Hepatocyte (in vitro differentiated cells): ENCODE results near the gene KCNMA1. TPM values are rescaled to one million over a fixed set of nuclear protein-coding genes. Genes with fewer than 3 reads are reported as not detected.

ENCODE experiments used
- DNase-seq: peaks from one replicate; pipeline ENCODE4 v3.0.0-alpha.2; 2016; ENCODE audit warnings: low spot score
- H2AFZ ChIP-seq: fragments of 200-600 bp; sonication (generic); 2 replicates; pipeline ENCODE4 v1.6.0; 2016; ENCODE audit warnings: antibody characterized with exemption, mild to moderate bottlenecking
- H3K27ac ChIP-seq: fragments of 200-600 bp; sonication (generic); 2 replicates; pipeline ENCODE4 v1.5.1; 2016; ENCODE audit warnings: mild to moderate bottlenecking
- H3K27me3 ChIP-seq: fragments of 200-600 bp; sonication (generic); 2 replicates; pipeline ENCODE4 v1.6.1; 2016
- H3K36me3 ChIP-seq: fragments of 200-600 bp; sonication (generic); replicated peaks from 2 replicates; pipeline ENCODE4 v1.5.1; 2016; ENCODE audit warnings: low read depth; ENCODE audit not compliant: insufficient read depth
- H3K4me1 ChIP-seq: fragments of 200-600 bp; sonication (generic); 2 replicates; pipeline ENCODE4 v1.5.1; 2016; ENCODE audit warnings: mild to moderate bottlenecking, moderate library complexity; ENCODE audit not compliant: insufficient read depth
- H3K4me2 ChIP-seq: fragments of 200-600 bp; sonication (generic); 2 replicates; pipeline ENCODE4 v1.6.0; 2016
- H3K4me3 ChIP-seq: fragments of 200-600 bp; sonication (generic); 2 replicates; pipeline ENCODE4 v1.5.1; 2016; ENCODE audit warnings: mild to moderate bottlenecking
- H3K79me2 ChIP-seq: fragments of 200-600 bp; sonication (generic); 2 replicates; pipeline ENCODE4 v1.6.0; 2017; ENCODE audit warnings: mild to moderate bottlenecking
- H3K9me2 ChIP-seq: fragments of 200-600 bp; sonication (generic); replicated peaks from 2 replicates; pipeline ENCODE4 v1.6.0; 2017; ENCODE audit warnings: mild to moderate bottlenecking; ENCODE audit not compliant: insufficient read depth
- H3K9me3 ChIP-seq: fragments of 200-600 bp; sonication (generic); 2 replicates; pipeline ENCODE4 v1.5.1; 2016; ENCODE audit warnings: low read depth, mild to moderate bottlenecking
- H4K20me1 ChIP-seq: fragments of 200-600 bp; sonication (generic); 2 replicates; pipeline ENCODE4 v1.6.0; 2016; ENCODE audit warnings: mild to moderate bottlenecking; ENCODE audit not compliant: insufficient read depth, poor library complexity, severe bottlenecking
- CTCF ChIP-seq: fragments of 200-600 bp; sonication (generic); IDR thresholded peaks from 2 replicates; pipeline ENCODE4 v1.5.1; 2016; ENCODE audit warnings: antibody characterized with exemption, mild to moderate bottlenecking; ENCODE audit not compliant: poor library complexity
- EZH2 ChIP-seq: fragments of 200-600 bp; sonication (generic); IDR thresholded peaks from 2 replicates; pipeline ENCODE4 v1.6.1; 2016; ENCODE audit warnings: antibody characterized with exemption, mild to moderate bottlenecking, borderline replicate concordance
- EZH2phosphoT487 ChIP-seq: fragments of 200-600 bp; sonication (generic); IDR thresholded peaks from one replicate; pipeline ENCODE4 v1.6.1; 2018; ENCODE audit warnings: antibody characterized with exemption, mild to moderate bottlenecking, low read depth, moderate library complexity; ENCODE audit not compliant: unreplicated experiment, severe bottlenecking
- WGBS: methylation state at CpG from one replicate; pipeline ENCODE4 v1.1.6; 2016; ENCODE audit warnings: low lambda C conversion rate; ENCODE audit errors: missing lambda C conversion rate; 5-methylcytosine and 5-hydroxymethylcytosine counted together
- polyA plus RNA-seq: library from polyadenylated mRNA; unstranded; fragments of >200 nt; fragmentation: Nextera tagmentation; extraction: Ambion mirVana; gene quantifications from 2 replicates; pipeline ENCODE4 v1.2.1, GENCODE V29; 2016
- total RNA-seq: library from RNA; depleted of rRNA; stranded (reverse); fragments of >200 nt; gene quantifications from 2 replicates; pipeline ENCODE4 v1.2.3, GENCODE V29; 2014

The KCNMA1 gene
- total and polyA plus RNA-seq, 2 experiments from 2014 or later, result 42.6 to 73.3 TPM

DNA sequence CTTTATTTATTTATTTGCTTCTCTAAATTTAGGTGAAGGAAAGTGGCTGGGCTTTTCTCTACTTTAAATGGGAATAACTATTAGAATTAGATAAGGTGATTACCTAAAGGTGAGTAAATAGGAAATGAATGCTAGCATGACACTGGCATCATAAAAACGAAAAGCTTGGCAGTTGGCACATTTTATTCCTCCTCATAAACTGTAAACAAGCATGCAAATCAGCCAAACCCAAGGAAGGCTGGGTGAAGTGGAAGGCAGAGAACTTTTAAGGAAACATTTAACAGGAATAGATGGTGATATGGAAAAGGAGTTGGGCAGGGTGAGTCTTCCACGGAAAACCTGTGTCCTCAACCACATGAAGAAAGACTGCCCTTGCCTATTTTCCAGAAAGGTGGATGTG, 669.1 kb downstream of the KCNMA1 start:
- WGBS, result 71% methylated on average over 2 of the region's 2 CpGs
- Histone ChIP-seq H3K27ac (no peak overlapping the region), H2AFZ (no peak overlapping the region), H3K9me3 (no peaks in the 10 kb centered on the region), H3K36me3 (no peaks in the 10 kb centered on the region), H3K4me1 (peaks cover 25% of the 10 kb centered on the region), H3K79me2 (no peaks in the 10 kb centered on the region), H3K27me3 (no peaks in the 10 kb centered on the region), H3K4me2 (no peak overlapping the region), H4K20me1 (no peaks in the 10 kb centered on the region), H3K4me3 (no peak overlapping the region), H3K9me2 (no peaks in the 10 kb centered on the region)
- no peak for DNase-seq
- TF ChIP-seq EZH2phosphoT487 (no peak), CTCF (no peak), EZH2 (no peak)

- no peak overlapping the region for H3K4me3 ChIP-seq
- H3K4me2 ChIP-seq, result no peak overlapping the region
- no peaks in the 10 kb centered on the region for H3K9me3 ChIP-seq
- no peak overlapping the region for H3K27ac ChIP-seq
- no peaks in the 10 kb centered on the region for H3K79me2 ChIP-seq
- H4K20me1 ChIP-seq, result no peaks in the 10 kb centered on the region
- no peaks in the 10 kb centered on the region for H3K36me3 ChIP-seq
- WGBS, result 73% methylated on average over 4 of the region's 4 CpGs
- H3K4me1 ChIP-seq, result no peaks in the 10 kb centered on the region
- TF ChIP-seq EZH2phosphoT487, result no peak
- TF ChIP-seq CTCF, result no peak
- H3K9me2 ChIP-seq, result no peaks in the 10 kb centered on the region
- no peaks in the 10 kb centered on the region for H3K27me3 ChIP-seq
- no peak for DNase-seq
- H2AFZ ChIP-seq, result no peak overlapping the region
These were observed 674.8 kb downstream of the KCNMA1 start for GRCh38 chr10:76962851-76963250.

DNA sequence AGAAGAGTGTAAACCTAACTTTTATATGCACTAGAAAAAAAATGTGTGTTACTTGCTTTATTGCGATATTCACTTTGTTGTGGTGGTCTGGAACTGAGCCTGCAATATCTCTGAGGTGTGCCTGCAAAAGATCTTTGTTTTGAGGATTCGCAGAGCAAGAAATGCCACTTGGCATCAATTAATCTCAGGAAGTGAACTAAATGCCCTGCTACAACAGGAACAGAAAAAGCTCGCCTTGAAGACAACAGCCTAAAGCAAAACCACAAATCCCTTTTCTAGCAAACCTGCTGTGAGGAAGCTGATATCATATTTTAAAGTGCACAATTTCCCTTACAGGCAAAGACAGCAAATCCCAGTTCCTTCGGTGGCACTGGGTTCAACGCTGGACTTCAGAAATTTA, 675.8 kb downstream of the KCNMA1 start:
- H3K4me2 ChIP-seq, result no peak overlapping the region
- TF ChIP-seq EZH2 (no peak), CTCF (no peak), EZH2phosphoT487 (no peak)
- WGBS, result 66% methylated on average over 5 of the region's 5 CpGs

DNA sequence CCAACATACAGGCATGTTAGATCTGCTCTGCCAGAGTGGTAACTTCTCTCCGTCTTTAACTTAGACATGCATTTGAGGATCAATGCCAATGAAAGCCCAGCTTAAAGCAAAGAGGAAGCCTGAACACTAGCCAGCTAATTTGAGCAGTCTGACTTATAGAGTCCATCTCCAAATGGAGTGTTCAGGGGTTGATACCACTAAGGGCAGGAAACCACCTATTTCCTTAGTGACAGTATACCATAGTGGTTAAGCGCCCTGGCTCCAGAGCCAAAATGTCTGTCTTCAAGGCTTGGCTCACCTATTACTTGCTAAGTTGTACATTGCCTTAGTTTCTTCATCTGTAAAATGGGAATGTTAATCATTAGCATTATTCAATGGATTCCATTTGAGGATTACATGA, 678.5 kb downstream of the KCNMA1 start:
- TF ChIP-seq CTCF (no peak), EZH2 (no peak), EZH2phosphoT487 (no peak)
- no peak for DNase-seq
- Histone ChIP-seq H3K9me2 (no peaks in the 10 kb centered on the region), H2AFZ (no peak overlapping the region), H3K27ac (no peak overlapping the region), H3K36me3 (no peaks in the 10 kb centered on the region), H3K4me1 (no peaks in the 10 kb centered on the region), H3K4me3 (no peak overlapping the region), H3K9me3 (no peaks in the 10 kb centered on the region), H3K79me2 (no peaks in the 10 kb centered on the region), H4K20me1 (no peaks in the 10 kb centered on the region), H3K27me3 (no peaks in the 10 kb centered on the region), H3K4me2 (no peak overlapping the region)
- 98% methylated on average over 2 of the region's 2 CpGs for WGBS

More for the DNA sequence above, 675.8 kb downstream of the KCNMA1 start:
- no peaks in the 10 kb centered on the region for H3K79me2 ChIP-seq
- H3K36me3 ChIP-seq, result no peaks in the 10 kb centered on the region
- no peak for DNase-seq
- no peaks in the 10 kb centered on the region for H3K9me2 ChIP-seq
- H3K27me3 ChIP-seq, result no peaks in the 10 kb centered on the region
- H3K4me3 ChIP-seq, result no peak overlapping the region
- no peaks in the 10 kb centered on the region for H3K9me3 ChIP-seq
- no peaks in the 10 kb centered on the region for H4K20me1 ChIP-seq
- H3K27ac ChIP-seq, result no peak overlapping the region
- H3K4me1 ChIP-seq, result no peaks in the 10 kb centered on the region
- H2AFZ ChIP-seq, result no peak overlapping the region
